ENCODE results near the gene PTBP3. TPM values are rescaled to one million over a fixed set of nuclear protein-coding genes. Genes with fewer than 3 reads are reported as not detected.

Gene PTBP3
- polyA plus RNA-seq, 1 of the 3 experiments (the other 2 are of a cell fraction) = 6.1 TPM

DNA sequence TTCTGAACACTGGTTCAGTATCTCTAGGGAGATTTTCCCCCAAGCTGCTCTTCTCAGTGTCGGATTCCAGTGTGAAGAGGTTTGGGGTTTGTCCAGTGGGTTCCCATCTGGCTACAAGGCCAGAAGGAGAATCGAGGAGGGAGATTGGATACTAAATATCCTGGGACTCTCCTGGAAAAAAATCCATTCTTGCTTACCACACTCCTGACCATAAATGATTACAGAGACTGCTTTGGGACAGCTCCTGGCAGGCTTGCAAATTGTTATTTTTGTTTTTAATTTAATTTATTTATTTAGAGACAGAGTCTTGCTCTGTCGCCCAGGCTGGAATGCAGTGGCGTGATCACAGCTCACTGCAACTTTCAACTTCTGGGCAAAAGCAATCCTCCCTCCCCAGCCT lies 153.6 kb downstream of the PTBP3 start:
- Histone ChIP-seq H3K4me2 (no peak overlapping the region), H3K9me3 (no peaks in the 10 kb centered on the region), H3K36me3 (replicated peaks in 1 of 2; ENCODE audit: control insufficient read depth in 1 of 2, insufficient read depth in 2 of 2, low read length in 1 of 2) (no peaks in the 10 kb centered on the region), H3K4me3 (ENCODE audit: low read depth in 2 of 2, low read length in 1 of 2) (no peak overlapping the region), H2AFZ (ENCODE audit: low read depth) (no peak overlapping the region), H4K20me1 (ENCODE audit: insufficient read depth) (no peaks in the 10 kb centered on the region), H3K4me1 (ENCODE audit: control insufficient read depth in 1 of 2, insufficient read depth in 2 of 2, low read depth in 1 of 2, low read length in 1 of 2) (peaks cover 4 to 7% of the 10 kb centered on the region in 2 experiments; a peak in 1 of 4 replicates), H3K27ac (ENCODE audit: low read depth in 2 of 2, low read length in 1 of 2) (no peak overlapping the region), H3K9ac (no peak overlapping the region), H3F3A (replicated peaks; ENCODE audit: insufficient read depth) (peaks cover 4% of the 10 kb centered on the region), H3K27me3 (ENCODE audit: insufficient read depth) (no peaks in the 10 kb centered on the region), H3K9me2 (no peaks in the 10 kb centered on the region), H3K79me2 (ENCODE audit: insufficient read depth) (no peaks in the 10 kb centered on the region)
- no peak for DNase-seq
- 78% methylated on average over 4 of the region's 4 CpGs for WGBS (ENCODE audit: low lambda C conversion rate)
- ChIA-PET CTCF (no interaction called here), POLR2A (no interaction called here)
- TF ChIP-seq, protein P1, sequence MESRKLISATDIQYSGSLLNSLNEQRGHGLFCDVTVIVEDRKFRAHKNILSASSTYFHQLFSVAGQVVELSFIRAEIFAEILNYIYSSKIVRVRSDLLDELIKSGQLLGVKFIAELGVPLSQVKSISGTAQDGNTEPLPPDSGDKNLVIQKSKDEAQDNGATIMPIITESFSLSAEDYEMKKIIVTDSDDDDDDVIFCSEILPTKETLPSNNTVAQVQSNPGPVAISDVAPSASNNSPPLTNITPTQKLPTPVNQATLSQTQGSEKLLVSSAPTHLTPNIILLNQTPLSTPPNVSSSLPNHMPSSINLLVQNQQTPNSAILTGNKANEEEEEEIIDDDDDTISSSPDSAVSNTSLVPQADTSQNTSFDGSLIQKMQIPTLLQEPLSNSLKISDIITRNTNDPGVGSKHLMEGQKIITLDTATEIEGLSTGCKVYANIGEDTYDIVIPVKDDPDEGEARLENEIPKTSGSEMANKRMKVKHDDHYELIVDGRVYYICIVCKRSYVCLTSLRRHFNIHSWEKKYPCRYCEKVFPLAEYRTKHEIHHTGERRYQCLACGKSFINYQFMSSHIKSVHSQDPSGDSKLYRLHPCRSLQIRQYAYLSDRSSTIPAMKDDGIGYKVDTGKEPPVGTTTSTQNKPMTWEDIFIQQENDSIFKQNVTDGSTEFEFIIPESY (IDR thresholded peaks at IDR 0.05; ENCODE audit: borderline replicate concordance, low read depth) = no peak
- TF ChIP-seq, protein P2, sequence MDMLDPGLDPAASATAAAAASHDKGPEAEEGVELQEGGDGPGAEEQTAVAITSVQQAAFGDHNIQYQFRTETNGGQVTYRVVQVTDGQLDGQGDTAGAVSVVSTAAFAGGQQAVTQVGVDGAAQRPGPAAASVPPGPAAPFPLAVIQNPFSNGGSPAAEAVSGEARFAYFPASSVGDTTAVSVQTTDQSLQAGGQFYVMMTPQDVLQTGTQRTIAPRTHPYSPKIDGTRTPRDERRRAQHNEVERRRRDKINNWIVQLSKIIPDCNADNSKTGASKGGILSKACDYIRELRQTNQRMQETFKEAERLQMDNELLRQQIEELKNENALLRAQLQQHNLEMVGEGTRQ (IDR thresholded peaks at IDR 0.05; ENCODE audit: borderline replicate concordance, low read depth, low read length) = no peak
- TF ChIP-seq FOSL2 (IDR thresholded peaks at IDR 0.05; ENCODE audit: borderline replicate concordance, low read depth) = no peak
- no peak for TF ChIP-seq SMC3 (IDR thresholded peaks at IDR 0.05; ENCODE audit: low read depth, low read length)

DNA sequence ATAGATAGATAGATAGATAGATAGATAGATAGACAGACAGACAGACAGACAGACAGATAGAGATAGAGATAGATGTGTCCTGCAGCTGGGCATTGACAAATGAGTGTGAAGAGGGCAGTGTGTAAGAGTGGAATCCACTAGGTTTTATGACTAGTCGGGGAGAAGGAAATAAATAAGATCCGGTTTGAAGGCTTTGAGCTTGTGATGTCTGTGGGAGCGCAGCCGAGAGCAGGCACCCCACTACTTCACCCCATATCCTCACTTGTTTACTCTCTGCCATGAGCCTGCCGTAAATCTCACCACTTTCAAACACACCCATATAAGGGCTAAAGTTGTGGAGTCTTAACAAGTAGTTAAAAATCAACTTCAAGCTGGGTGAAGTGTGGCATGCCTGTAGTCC lies 156.9 kb downstream of the PTBP3 start:
- no peak overlapping the region for H2AFZ ChIP-seq (ENCODE audit: low read depth)
- no peak overlapping the region for H3K9ac ChIP-seq
- H3K9me2 ChIP-seq = no peaks in the 10 kb centered on the region
- DNase-seq = no peak
- H3K27me3 ChIP-seq (ENCODE audit: insufficient read depth) = no peaks in the 10 kb centered on the region
- WGBS (ENCODE audit: low lambda C conversion rate) = 76% methylated on average over 5 of the region's 5 CpGs
- H3K4me1 ChIP-seq (ENCODE audit: control insufficient read depth in 1 of 2, insufficient read depth in 2 of 2, low read depth in 1 of 2, low read length in 1 of 2) = peaks cover 4 to 13% of the 10 kb centered on the region in 2 experiments; a peak in 1 of 4 replicates
- H3K4me2 ChIP-seq = no peak overlapping the region
- no peak for TF ChIP-seq MXI1 (IDR thresholded peaks at IDR 0.05; ENCODE audit: low read depth, low read length)
- TF ChIP-seq FOXJ3 (CRISPR knock-in tag; IDR thresholded peaks at IDR 0.05) = no peak
- TF ChIP-seq NRF1 (IDR thresholded peaks at IDR 0.05; ENCODE audit: low read depth, low read length) = no peak
- no peak for TF ChIP-seq SMC3 (IDR thresholded peaks at IDR 0.05; ENCODE audit: low read depth, low read length)
- no peak for TF ChIP-seq ELF1 (IDR thresholded peaks at IDR 0.05)
- no peak for TF ChIP-seq EZH2phosphoT487 (IDR thresholded peaks at IDR 0.05; ENCODE audit: borderline replicate concordance, low read depth)
- no peak for TF ChIP-seq RCOR1 (IDR thresholded peaks at IDR 0.05; ENCODE audit: low read length)
- TF ChIP-seq, protein P3, sequence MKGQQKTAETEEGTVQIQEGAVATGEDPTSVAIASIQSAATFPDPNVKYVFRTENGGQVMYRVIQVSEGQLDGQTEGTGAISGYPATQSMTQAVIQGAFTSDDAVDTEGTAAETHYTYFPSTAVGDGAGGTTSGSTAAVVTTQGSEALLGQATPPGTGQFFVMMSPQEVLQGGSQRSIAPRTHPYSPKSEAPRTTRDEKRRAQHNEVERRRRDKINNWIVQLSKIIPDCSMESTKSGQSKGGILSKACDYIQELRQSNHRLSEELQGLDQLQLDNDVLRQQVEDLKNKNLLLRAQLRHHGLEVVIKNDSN (IDR thresholded peaks at IDR 0.05; ENCODE audit: borderline replicate concordance, low read depth) = no peak
- TF ChIP-seq NFIC (IDR thresholded peaks at IDR 0.05; ENCODE audit: borderline replicate concordance) = no peak
- no peak for TF ChIP-seq RXRA (IDR thresholded peaks at IDR 0.05; ENCODE audit: borderline replicate concordance, low read depth)
- no peak for TF ChIP-seq YY1 (IDR thresholded peaks at IDR 0.05; ENCODE audit: low read depth)
- TF ChIP-seq, protein P2 (IDR thresholded peaks at IDR 0.05; ENCODE audit: borderline replicate concordance, low read depth, low read length) = no peak
- no peak for TF ChIP-seq MEF2A (IDR thresholded peaks at IDR 0.05; ENCODE audit: borderline replicate concordance, low read depth)
- TF ChIP-seq, protein P4, sequence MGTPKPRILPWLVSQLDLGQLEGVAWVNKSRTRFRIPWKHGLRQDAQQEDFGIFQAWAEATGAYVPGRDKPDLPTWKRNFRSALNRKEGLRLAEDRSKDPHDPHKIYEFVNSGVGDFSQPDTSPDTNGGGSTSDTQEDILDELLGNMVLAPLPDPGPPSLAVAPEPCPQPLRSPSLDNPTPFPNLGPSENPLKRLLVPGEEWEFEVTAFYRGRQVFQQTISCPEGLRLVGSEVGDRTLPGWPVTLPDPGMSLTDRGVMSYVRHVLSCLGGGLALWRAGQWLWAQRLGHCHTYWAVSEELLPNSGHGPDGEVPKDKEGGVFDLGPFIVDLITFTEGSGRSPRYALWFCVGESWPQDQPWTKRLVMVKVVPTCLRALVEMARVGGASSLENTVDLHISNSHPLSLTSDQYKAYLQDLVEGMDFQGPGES (IDR thresholded peaks at IDR 0.05; ENCODE audit: low read depth, low read length) = no peak
- TF ChIP-seq TCF12 (IDR thresholded peaks at IDR 0.05) = no peak
- TF ChIP-seq, protein P5, sequence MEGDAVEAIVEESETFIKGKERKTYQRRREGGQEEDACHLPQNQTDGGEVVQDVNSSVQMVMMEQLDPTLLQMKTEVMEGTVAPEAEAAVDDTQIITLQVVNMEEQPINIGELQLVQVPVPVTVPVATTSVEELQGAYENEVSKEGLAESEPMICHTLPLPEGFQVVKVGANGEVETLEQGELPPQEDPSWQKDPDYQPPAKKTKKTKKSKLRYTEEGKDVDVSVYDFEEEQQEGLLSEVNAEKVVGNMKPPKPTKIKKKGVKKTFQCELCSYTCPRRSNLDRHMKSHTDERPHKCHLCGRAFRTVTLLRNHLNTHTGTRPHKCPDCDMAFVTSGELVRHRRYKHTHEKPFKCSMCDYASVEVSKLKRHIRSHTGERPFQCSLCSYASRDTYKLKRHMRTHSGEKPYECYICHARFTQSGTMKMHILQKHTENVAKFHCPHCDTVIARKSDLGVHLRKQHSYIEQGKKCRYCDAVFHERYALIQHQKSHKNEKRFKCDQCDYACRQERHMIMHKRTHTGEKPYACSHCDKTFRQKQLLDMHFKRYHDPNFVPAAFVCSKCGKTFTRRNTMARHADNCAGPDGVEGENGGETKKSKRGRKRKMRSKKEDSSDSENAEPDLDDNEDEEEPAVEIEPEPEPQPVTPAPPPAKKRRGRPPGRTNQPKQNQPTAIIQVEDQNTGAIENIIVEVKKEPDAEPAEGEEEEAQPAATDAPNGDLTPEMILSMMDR (IDR thresholded peaks at IDR 0.05) = no peak
- TF ChIP-seq FOSL2 (IDR thresholded peaks at IDR 0.05; ENCODE audit: borderline replicate concordance, low read depth) = no peak
- H3K36me3 ChIP-seq (replicated peaks in 1 of 2; ENCODE audit: control insufficient read depth in 1 of 2, insufficient read depth in 2 of 2, low read length in 1 of 2) = no peaks in the 10 kb centered on the region
- ChIA-PET POLR2A (interaction anchor here (0.6 kb wide), 3 partner anchors 8 to 66 kb away, joined by 3 to 4 read pairs (median 3); no protein-coding TSS in a partner anchor), CTCF (interaction anchor here (0.6 to 1.7 kb wide), 5 partner anchors 7 to 185 kb away, joined by 3 to 9 read pairs (median 3); no protein-coding TSS in a partner anchor)
- no peaks in the 10 kb centered on the region for H4K20me1 ChIP-seq (ENCODE audit: insufficient read depth)
- H3K9me3 ChIP-seq = no peaks in the 10 kb centered on the region
- H3K79me2 ChIP-seq (ENCODE audit: insufficient read depth) = no peaks in the 10 kb centered on the region
- H3K4me3 ChIP-seq (ENCODE audit: low read depth in 2 of 2, low read length in 1 of 2) = no peak overlapping the region
- H3K27ac ChIP-seq (ENCODE audit: low read depth in 2 of 2, low read length in 1 of 2) = no peak overlapping the region
- peaks cover 4% of the 10 kb centered on the region for H3F3A ChIP-seq (replicated peaks; ENCODE audit: insufficient read depth)
